SKM-1 treated with dmso at 0.1 percent for 144 hours (cell line): ENCODE data around the gene ATP6V0D1.
"Not testable (repeated sequence)": the region's sequence is repeated elsewhere in the genome, so short reads cannot be mapped to it uniquely, and the experiment has no call there.

Source experiments
- DNase-seq: peaks from one replicate; lab custom pipeline; 2025; ENCODE audit not compliant: unreplicated experiment; lab: John Stamatoyannopoulos, UW

The ATP6V0D1 gene

GRCh38 chr16:67480833-67481560 lies at the start of gene ATP6V0D1:
TSS of gene ATP6V0D1 (minus strand) at chr16:67481157. CDS start at chr16:67481086, 71 bp downstream.
- DNase-seq = peak; percentile 97

GRCh38 chr16:67530013-67530939 lies 49.3 kb upstream of the ATP6V0D1 start:
- no peak for DNase-seq

GRCh38 chr16:67529582-67530012 lies 48.6 kb upstream of the ATP6V0D1 start:
- DNase-seq = no peak

- DNase-seq = no peak
Measured at GRCh38 chr16:67528870-67529581, 48.1 kb upstream of the ATP6V0D1 start.

GRCh38 chr16:67528222-67528869 lies 47.4 kb upstream of the ATP6V0D1 start, which contains the start of gene RIPOR1:
TSS of gene RIPOR1 (plus strand) at chr16:67528829. CDS start at chr16:67538447, 9,618 bp downstream.
- peak; percentile 24 for DNase-seq

GRCh38 chr16:67526149-67526791 lies 45.3 kb upstream of the ATP6V0D1 start:
- DNase-seq = no peak

GRCh38 chr16:67525176-67525860 lies 44.4 kb upstream of the ATP6V0D1 start:
- DNase-seq = no peak

- peak; percentile 90 for DNase-seq
Measured at GRCh38 chr16:67521095-67521804, 40.3 kb upstream of the ATP6V0D1 start.

- DNase-seq = no peak
Measured at GRCh38 chr16:67519242-67519641, 38.3 kb upstream of the ATP6V0D1 start.

- DNase-seq = no peak
Measured at GRCh38 chr16:67518676-67519075, 37.7 kb upstream of the ATP6V0D1 start.

- DNase-seq = no peak
Measured at GRCh38 chr16:67517661-67518423, 36.9 kb upstream of the ATP6V0D1 start.

GRCh38 chr16:67517155-67517445 lies 36.1 kb upstream of the ATP6V0D1 start:
- no peak for DNase-seq

GRCh38 chr16:67516296-67517154 lies 35.6 kb upstream of the ATP6V0D1 start:
- no peak for DNase-seq

- peak; percentile 91 for DNase-seq
Measured at GRCh38 chr16:67514382-67514828, 33.4 kb upstream of the ATP6V0D1 start.

GRCh38 chr16:67513892-67514291 lies 32.9 kb upstream of the ATP6V0D1 start:
- DNase-seq = not testable (repeated sequence)

- DNase-seq = no peak
Measured at GRCh38 chr16:67509016-67509415, 28.1 kb upstream of the ATP6V0D1 start.

- no peak for DNase-seq
Measured at GRCh38 chr16:67506468-67506867, 25.5 kb upstream of the ATP6V0D1 start.
